ENCODE results near the gene TCHP. TPM values are rescaled to one million over a fixed set of nuclear protein-coding genes. Genes with fewer than 3 reads are reported as not detected.

Gene TCHP
- total and polyA plus RNA-seq, 4 experiments from 2014 or later, result 3.0 to 45.0 (median 28.6) TPM

GRCh38 chr12:109871668-109872314 lies 28.3 kb upstream of the TCHP start:
- Histone ChIP-seq H3K4me1 (ENCODE audit: insufficient read depth, low read length) (peaks cover 12% of the 10 kb centered on the region), H3K36me3 (ENCODE audit: insufficient read depth, low read length) (peaks cover 11% of the 10 kb centered on the region), H3K27ac (ENCODE audit: low read depth, low read length) (no peak overlapping the region), H3K9me3 (ENCODE audit: control insufficient read depth in 1 of 2, low read length in 2 of 2) (no peaks in the 10 kb centered on the region), H3K27me3 (ENCODE audit: insufficient read depth, low read length) (no peaks in the 10 kb centered on the region), H3K4me3 (ENCODE audit: low read length in 2 of 2) (no peak overlapping the region)
- intact Hi-C loops (cut with micrococcal nuclease), result no loop called here
- H3K27me3 Mint-ChIP-seq, result no peaks in the 10 kb centered on the region
- ChIA-PET CTCF (ENCODE audit: partially characterized antibody) (interaction anchor here (1.5 to 1.8 kb wide), 3 partner anchors 12 to 65 kb away, joined by 3 to 5 read pairs (median 4); no protein-coding TSS in a partner anchor), POLR2A (ENCODE audit: partially characterized antibody) (no interaction called here)
- H3K4me1 Mint-ChIP-seq, result peaks cover 25 to 43% (median 29%) of the 10 kb centered on the region in 4 donors
- peak overlapping the region in 1 of 8 donors; percentile 27 for H3K4me3 Mint-ChIP-seq
- H3K9me3 Mint-ChIP-seq, result no peaks in the 10 kb centered on the region
- no peak for DNase-seq
- peak overlapping the region in 2 of 7 donors; percentile 47 to 50 for H3K27ac Mint-ChIP-seq
- H3K36me3 Mint-ChIP-seq, result peaks cover 4 to 17% of the 10 kb centered on the region in 2 donors

GRCh38 chr12:109873653-109874052 lies 26.4 kb upstream of the TCHP start:
- CTCF ChIA-PET (ENCODE audit: partially characterized antibody), result interaction anchor here (1.5 kb wide), 2 partner anchors 28 to 67 kb away, joined by 3 to 5 read pairs; no protein-coding TSS in a partner anchor
- Histone ChIP-seq H3K36me3 (ENCODE audit: insufficient read depth, low read length) (peaks cover 11% of the 10 kb centered on the region), H3K27me3 (ENCODE audit: insufficient read depth, low read length) (no peaks in the 10 kb centered on the region), H3K4me1 (ENCODE audit: insufficient read depth, low read length) (peaks cover 23% of the 10 kb centered on the region), H3K27ac (ENCODE audit: low read depth, low read length) (no peak overlapping the region), H3K9me3 (ENCODE audit: control insufficient read depth in 1 of 2, low read length in 2 of 2) (no peaks in the 10 kb centered on the region), H3K4me3 (ENCODE audit: low read length in 2 of 2) (no peak overlapping the region)
- peaks cover 26 to 55% (median 37%) of the 10 kb centered on the region in 4 donors for H3K4me1 Mint-ChIP-seq
- no peak for DNase-seq
- POLR2A ChIA-PET (ENCODE audit: partially characterized antibody), result interaction anchor here (0.7 kb wide), 1 partner anchor 152 kb away, joined by 3 read pairs; no protein-coding TSS in a partner anchor
- no peaks in the 10 kb centered on the region for H3K27me3 Mint-ChIP-seq
- intact Hi-C loops (cut with micrococcal nuclease), result no loop called here
- no peaks in the 10 kb centered on the region for H3K9me3 Mint-ChIP-seq
- H3K36me3 Mint-ChIP-seq, result peaks cover 4 to 17% of the 10 kb centered on the region in 2 donors
- no peak overlapping the region for H3K4me3 Mint-ChIP-seq
- peak overlapping the region in 1 of 7 donors; percentile 56 for H3K27ac Mint-ChIP-seq

- no peak overlapping the region for H3K4me3 ChIP-seq (ENCODE audit: low read length in 2 of 2)
- Mint-ChIP-seq H3K9me3 (no peaks in the 10 kb centered on the region), H3K27me3 (no peaks in the 10 kb centered on the region), H3K4me3 (peak overlapping the region in 2 of 8 donors; percentile 25 to 41), H3K4me1 (peaks cover 38 to 64% (median 49%) of the 10 kb centered on the region in 4 donors), H3K36me3 (peaks cover 4 to 18% of the 10 kb centered on the region in 2 donors), H3K27ac (peak overlapping the region in 3 of 7 donors; percentile 44 to 84 (median 78))
- CTCF ChIA-PET (ENCODE audit: partially characterized antibody), result interaction anchor here (0.7 to 3.8 kb wide), 4 partner anchors 23 to 84 kb away, joined by 3 to 20 read pairs (median 14); no protein-coding TSS in a partner anchor
- POLR2A ChIA-PET (ENCODE audit: partially characterized antibody), result no interaction called here
- intact Hi-C loops (cut with micrococcal nuclease), result no loop called here
- no peaks in the 10 kb centered on the region for H3K27me3 ChIP-seq (ENCODE audit: insufficient read depth, low read length)
- peaks cover 11% of the 10 kb centered on the region for H3K36me3 ChIP-seq (ENCODE audit: insufficient read depth, low read length)
- no peaks in the 10 kb centered on the region for H3K9me3 ChIP-seq (ENCODE audit: control insufficient read depth in 1 of 2, low read length in 2 of 2)
- H3K27ac ChIP-seq (ENCODE audit: low read depth, low read length), result no peak overlapping the region
- no peak for DNase-seq
- peaks cover 37% of the 10 kb centered on the region for H3K4me1 ChIP-seq (ENCODE audit: insufficient read depth, low read length)
Measured at GRCh38 chr12:109875572-109876131, 24.4 kb upstream of the TCHP start.

GRCh38 chr12:109876406-109876805 lies 23.7 kb upstream of the TCHP start:
- peaks cover 11% of the 10 kb centered on the region for H3K36me3 ChIP-seq (ENCODE audit: insufficient read depth, low read length)
- no peak overlapping the region for H3K4me3 ChIP-seq (ENCODE audit: low read length in 2 of 2)
- Mint-ChIP-seq H3K4me1 (peaks cover 43 to 68% (median 53%) of the 10 kb centered on the region in 4 donors), H3K9me3 (peaks cover 0 to under 1% (median 0%) of the 10 kb centered on the region in 8 donors), H3K36me3 (peaks cover 4 to 14% of the 10 kb centered on the region in 2 donors), H3K27me3 (no peaks in the 10 kb centered on the region), H3K4me3 (peak overlapping the region in 1 of 8 donors; percentile 74), H3K27ac (peak overlapping the region in 3 of 7 donors; percentile 25 to 57 (median 47))
- H3K27ac ChIP-seq (ENCODE audit: low read depth, low read length), result no peak overlapping the region
- peaks cover 42% of the 10 kb centered on the region for H3K4me1 ChIP-seq (ENCODE audit: insufficient read depth, low read length)
- intact Hi-C loops (cut with micrococcal nuclease), result no loop called here
- DNase-seq, result no peak
- ChIA-PET POLR2A (ENCODE audit: partially characterized antibody) (no interaction called here), CTCF (ENCODE audit: partially characterized antibody) (interaction anchor here (0.7 to 3.8 kb wide), 4 partner anchors 23 to 83 kb away, joined by 3 to 20 read pairs (median 14); no protein-coding TSS in a partner anchor)
- no peaks in the 10 kb centered on the region for H3K27me3 ChIP-seq (ENCODE audit: insufficient read depth, low read length)
- H3K9me3 ChIP-seq (ENCODE audit: control insufficient read depth in 1 of 2, low read length in 2 of 2), result no peaks in the 10 kb centered on the region

GRCh38 chr12:109877504-109878246 lies 22.4 kb upstream of the TCHP start:
- Mint-ChIP-seq H3K27me3 (no peaks in the 10 kb centered on the region), H3K4me3 (peak overlapping the region in 7 of 8 donors; percentile 20 to 67 (median 58)), H3K27ac (peak overlapping the region in 6 of 7 donors; percentile 21 to 83 (median 51)), H3K9me3 (peaks cover 0 to 2% (median 0%) of the 10 kb centered on the region in 8 donors), H3K36me3 (peaks cover 1 to 9% of the 10 kb centered on the region in 2 donors), H3K4me1 (peaks cover 41 to 69% (median 51%) of the 10 kb centered on the region in 4 donors)
- intact Hi-C loops (cut with micrococcal nuclease), result no loop called here
- Histone ChIP-seq H3K36me3 (ENCODE audit: insufficient read depth, low read length) (peaks cover 1% of the 10 kb centered on the region), H3K4me1 (ENCODE audit: insufficient read depth, low read length) (peaks cover 42% of the 10 kb centered on the region), H3K4me3 (ENCODE audit: low read length in 2 of 2) (no peak overlapping the region), H3K27ac (ENCODE audit: low read depth, low read length) (no peak overlapping the region), H3K27me3 (ENCODE audit: insufficient read depth, low read length) (no peaks in the 10 kb centered on the region), H3K9me3 (ENCODE audit: control insufficient read depth in 1 of 2, low read length in 2 of 2) (no peaks in the 10 kb centered on the region)
- CTCF ChIA-PET (ENCODE audit: partially characterized antibody), result interaction anchor here (0.9 to 3.8 kb wide), 5 partner anchors 18 to 72 kb away, joined by 3 to 20 read pairs (median 14); no protein-coding TSS in a partner anchor
- POLR2A ChIA-PET (ENCODE audit: partially characterized antibody), result interaction anchor here (1.0 to 2.0 kb wide), 2 partner anchors 11 kb away, joined by 6 to 9 read pairs; no protein-coding TSS in a partner anchor
- DNase-seq, result no peak

GRCh38 chr12:109878247-109878625 lies 21.8 kb upstream of the TCHP start:
- peaks cover 0 to 2% (median 0%) of the 10 kb centered on the region in 8 donors for H3K9me3 Mint-ChIP-seq
- H3K27ac Mint-ChIP-seq, result peak overlapping the region; percentile 74 to 98 (median 88)
- peaks cover 0 to 6% of the 10 kb centered on the region in 2 donors for H3K36me3 Mint-ChIP-seq
- Histone ChIP-seq H3K9me3 (ENCODE audit: control insufficient read depth in 1 of 2, low read length in 2 of 2) (no peaks in the 10 kb centered on the region), H3K4me3 (ENCODE audit: low read length in 2 of 2) (no peak overlapping the region), H3K36me3 (ENCODE audit: insufficient read depth, low read length) (no peaks in the 10 kb centered on the region), H3K27me3 (ENCODE audit: insufficient read depth, low read length) (no peaks in the 10 kb centered on the region), H3K4me1 (ENCODE audit: insufficient read depth, low read length) (peaks cover 42% of the 10 kb centered on the region), H3K27ac (ENCODE audit: low read depth, low read length) (no peak overlapping the region)
- H3K4me3 Mint-ChIP-seq, result peak overlapping the region in 6 of 8 donors; percentile 63 to 98 (median 95)
- DNase-seq, result no peak
- ChIA-PET POLR2A (ENCODE audit: partially characterized antibody) (interaction anchor here (2.0 kb wide), 1 partner anchor 11 kb away, joined by 9 read pairs; no protein-coding TSS in a partner anchor), CTCF (ENCODE audit: partially characterized antibody) (interaction anchor here (0.9 to 3.8 kb wide), 4 partner anchors 10 to 72 kb away, joined by 3 to 20 read pairs (median 8); no protein-coding TSS in a partner anchor)
- H3K27me3 Mint-ChIP-seq, result no peaks in the 10 kb centered on the region
- intact Hi-C loops (cut with micrococcal nuclease), result no loop called here
- peaks cover 40 to 69% (median 50%) of the 10 kb centered on the region in 4 donors for H3K4me1 Mint-ChIP-seq
